Right cardiac atrium (tissue), 5 donors: ENCODE measurements around the gene GPX3. TPM values are rescaled to one million over a fixed set of nuclear protein-coding genes. Genes with fewer than 3 reads are reported as not detected.

Experiments used
- ATAC-seq, 2 donors: fragments of 200-7000 bp; cut with Tn5 transposase; one replicate each; pipeline versions ENCODE4 v1.8.0 to v1.9.1; 2020; ENCODE audit warnings: moderate library complexity in 2 of 2, mild to moderate bottlenecking in 1 of 2
- DNase-seq, 3 donors: peaks; one replicate each; pipeline ENCODE4 v3.0.0-alpha.2; 2020
- H3K27ac ChIP-seq: one replicate; pipeline ENCODE4 v1.5.1; 2013; ENCODE audit warnings: mild to moderate bottlenecking, low read length, control low read depth, moderate library complexity
- H3K27me3 ChIP-seq: one replicate; pipeline ENCODE4 v1.6.1; 2013; ENCODE audit not compliant: control insufficient read depth, insufficient read depth
- H3K4me1 ChIP-seq: one replicate; pipeline ENCODE4 v1.6.1; 2013; ENCODE audit warnings: low read length; ENCODE audit not compliant: control insufficient read depth, insufficient read depth
- H3K4me3 ChIP-seq: one replicate; pipeline ENCODE4 v1.5.1; 2013; ENCODE audit warnings: low read length, control low read depth
- H3K9me3 ChIP-seq: one replicate; pipeline ENCODE4 v1.6.1; 2013; ENCODE audit warnings: low read length; ENCODE audit not compliant: control insufficient read depth
- WGBS: extraction: QIAGEN DNeasy Blood & Tissue Kit; methylation state at CpG from one replicate; pipeline ENCODE4 v1.1.7; 2013; 5-methylcytosine and 5-hydroxymethylcytosine counted together
- intact Hi-C, 4 donors: fragments of 100-400 bp; cut with DNase I; formaldehyde crosslinking; loops; one replicate each; pipeline versions ENCODE4 v1.11.0 to v1.14.0; 2022 to 2023
- polyA plus RNA-seq: library from polyadenylated mRNA; stranded (reverse); fragments of 200-250 nt; gene quantifications from one replicate; pipeline ENCODE4 v1.2.3, GENCODE V29; 2013
- total RNA-seq, 4 donors: library from RNA; stranded (reverse); fragmentation: NEBNext Ultra II Directional; extraction: Animal tissue kit (Norgen Biotek cat#: 25700); gene quantifications; one replicate each; pipeline ENCODE4 v1.2.1, GENCODE V29; 2021
- donor health status: healthy with polysubstance abuse.
- donor health status: DM: no; HTN: yes; CAD: no.
- donor health status: DM: no; HTN: no; CAD: no.
- donor health status: DM: no; HTN: yes; CAD: no; lungs with severe emphysema.
- donor health status: DM: yes; HTN: yes; CAD: no.

Gene GPX3
- total and polyA plus RNA-seq, 5 donors: 1,359 to 2,012 (median 1,476) TPM

DNA sequence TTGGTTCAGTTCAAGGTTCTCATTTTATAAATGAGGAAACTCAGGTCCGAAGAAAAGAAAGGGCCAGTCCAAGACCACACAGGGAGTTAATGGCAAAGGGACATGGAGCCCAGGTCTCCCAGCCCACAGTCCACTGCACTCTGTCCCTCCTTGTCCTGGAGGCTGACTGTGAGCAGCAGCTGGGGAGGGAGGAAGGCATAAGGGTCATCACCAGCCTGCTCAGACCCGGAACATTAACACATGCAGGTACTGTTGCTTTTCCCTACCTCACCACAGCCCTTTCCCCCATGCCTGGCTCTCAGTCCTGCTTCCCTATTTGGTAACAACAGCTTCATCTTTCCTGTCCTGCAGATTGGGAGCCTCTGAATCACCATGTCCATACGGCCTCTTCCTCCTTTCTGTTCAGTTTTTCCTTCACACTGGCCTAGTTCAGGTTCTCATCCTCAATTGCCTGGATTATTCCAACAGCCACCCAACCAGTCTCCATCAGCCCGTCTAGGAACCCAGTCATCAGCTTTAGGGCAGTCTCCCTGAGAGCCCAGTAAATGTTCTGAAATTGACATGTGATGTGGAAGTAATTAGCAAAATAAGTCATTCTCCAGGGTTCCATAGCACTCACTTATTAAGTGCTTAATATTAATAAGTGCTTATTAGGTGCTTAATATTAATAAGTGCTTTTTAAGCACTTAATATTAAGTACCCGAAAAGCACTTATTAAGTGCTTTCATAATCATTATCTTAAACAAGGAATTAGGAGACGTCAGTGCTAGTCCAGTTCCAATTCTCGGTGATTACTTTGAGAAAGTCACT is 4.3 kb downstream of the GPX3 start:
- WGBS: 69% methylated on average over 7 of the region's 7 CpGs
- DNase-seq (peak in 1 of 3 donors; percentile 21), ATAC-seq (no peak)
- peak overlapping the region; percentile 6 for H3K4me3 ChIP-seq
- peaks cover 43% of the 10 kb centered on the region for H3K4me1 ChIP-seq
- H3K27ac ChIP-seq: peak overlapping the region; percentile 93
- intact Hi-C loops: no loop called here
- no peaks in the 10 kb centered on the region for H3K9me3 ChIP-seq
- H3K27me3 ChIP-seq: no peaks in the 10 kb centered on the region

DNA sequence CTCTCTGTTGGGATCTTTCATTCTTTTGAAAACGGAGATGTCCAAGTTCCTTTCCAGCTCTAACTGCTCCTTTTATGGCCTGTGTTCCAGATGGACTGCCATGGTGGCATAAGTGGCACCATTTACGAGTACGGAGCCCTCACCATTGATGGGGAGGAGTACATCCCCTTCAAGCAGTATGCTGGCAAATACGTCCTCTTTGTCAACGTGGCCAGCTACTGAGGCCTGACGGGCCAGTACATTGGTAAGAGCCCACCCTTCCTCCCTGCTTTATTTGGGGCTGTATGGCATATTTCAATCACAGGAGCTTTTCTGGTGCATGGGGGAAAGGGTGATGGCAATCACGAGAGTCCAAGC is 4.8 kb downstream of the GPX3 start:
- no peak for ATAC-seq
- H3K9me3 ChIP-seq: no peaks in the 10 kb centered on the region
- H3K4me1 ChIP-seq: peaks cover 44% of the 10 kb centered on the region
- DNase-seq: no peak
- intact Hi-C loops: no loop called here
- H3K27me3 ChIP-seq: no peaks in the 10 kb centered on the region
- WGBS: 80% methylated on average over 7 of the region's 7 CpGs
- peak overlapping the region; percentile 56 for H3K27ac ChIP-seq
- no peak overlapping the region for H3K4me3 ChIP-seq

DNA sequence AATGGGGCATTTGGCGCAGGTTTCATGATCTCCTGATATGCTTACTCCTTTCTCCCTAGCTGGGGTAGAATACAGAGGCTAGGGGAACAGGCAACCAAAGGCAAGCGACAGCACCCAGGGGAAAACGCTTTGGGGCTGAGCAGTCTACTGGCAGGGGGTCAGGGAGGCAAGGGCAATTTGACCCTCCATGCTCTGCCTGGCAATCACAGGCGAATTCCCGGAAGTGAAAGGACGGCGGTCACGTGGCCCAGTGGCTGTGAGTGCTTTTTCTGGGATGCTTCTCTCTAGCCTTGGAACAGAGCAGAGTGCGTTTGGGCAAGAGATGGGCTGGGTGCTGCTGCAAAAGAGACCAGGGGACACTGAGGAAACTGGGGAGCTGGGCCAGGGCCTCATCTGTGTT is 5.7 kb downstream of the GPX3 start:
- Histone ChIP-seq H3K27me3 (no peaks in the 10 kb centered on the region), H3K4me3 (no peak overlapping the region), H3K9me3 (no peaks in the 10 kb centered on the region), H3K27ac (peak overlapping the region; percentile 65), H3K4me1 (peaks cover 46% of the 10 kb centered on the region)
- ATAC-seq (no peak), DNase-seq (peak in 2 of 3 donors; percentile 72)
- intact Hi-C loops: no loop called here
- 65% methylated on average over 9 of the region's 9 CpGs for WGBS

DNA sequence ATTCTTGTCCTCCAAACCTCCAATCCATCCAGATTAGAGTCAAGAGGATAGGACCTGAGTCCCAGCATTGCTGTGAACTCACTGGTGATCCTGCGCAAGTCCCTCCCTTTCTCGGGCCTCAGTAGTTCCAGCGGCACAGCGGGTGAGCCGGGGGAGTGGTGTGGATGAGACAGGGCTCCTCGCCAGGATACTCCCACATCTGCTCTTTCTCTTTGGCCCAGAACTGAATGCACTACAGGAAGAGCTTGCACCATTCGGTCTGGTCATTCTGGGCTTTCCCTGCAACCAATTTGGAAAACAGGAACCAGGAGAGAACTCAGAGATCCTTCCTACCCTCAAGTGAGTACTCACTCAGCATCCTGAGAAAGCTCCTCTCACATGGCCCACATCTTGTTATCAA is 6.3 kb downstream of the GPX3 start:
- peak in 1 of 2 donors; percentile 3 for ATAC-seq
- Histone ChIP-seq H3K9me3 (no peaks in the 10 kb centered on the region), H3K4me1 (peaks cover 47% of the 10 kb centered on the region), H3K27ac (peak overlapping the region; percentile 65), H3K27me3 (no peaks in the 10 kb centered on the region), H3K4me3 (no peak overlapping the region)
- WGBS: 38% methylated on average over 7 of the region's 7 CpGs
- intact Hi-C loops: no loop called here
- peak; percentile 69 to 85 (median 71) for DNase-seq

DNA sequence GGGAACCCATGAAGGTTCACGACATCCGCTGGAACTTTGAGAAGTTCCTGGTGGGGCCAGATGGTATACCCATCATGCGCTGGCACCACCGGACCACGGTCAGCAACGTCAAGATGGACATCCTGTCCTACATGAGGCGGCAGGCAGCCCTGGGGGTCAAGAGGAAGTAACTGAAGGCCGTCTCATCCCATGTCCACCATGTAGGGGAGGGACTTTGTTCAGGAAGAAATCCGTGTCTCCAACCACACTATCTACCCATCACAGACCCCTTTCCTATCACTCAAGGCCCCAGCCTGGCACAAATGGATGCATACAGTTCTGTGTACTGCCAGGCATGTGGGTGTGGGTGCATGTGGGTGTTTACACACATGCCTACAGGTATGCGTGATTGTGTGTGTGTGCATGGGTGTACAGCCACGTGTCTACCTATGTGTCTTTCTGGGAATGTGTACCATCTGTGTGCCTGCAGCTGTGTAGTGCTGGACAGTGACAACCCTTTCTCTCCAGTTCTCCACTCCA is 7.6 kb downstream of the GPX3 start:
- ATAC-seq (no peak), DNase-seq (peak in 1 of 3 donors; percentile 27)
- H3K27ac ChIP-seq: peak overlapping the region; percentile 19
- peaks cover 47% of the 10 kb centered on the region for H3K4me1 ChIP-seq
- 82% methylated on average over 11 of the region's 11 CpGs for WGBS
- H3K9me3 ChIP-seq: no peaks in the 10 kb centered on the region
- no peaks in the 10 kb centered on the region for H3K27me3 ChIP-seq
- intact Hi-C loops: no loop called here
- no peak overlapping the region for H3K4me3 ChIP-seq

DNA sequence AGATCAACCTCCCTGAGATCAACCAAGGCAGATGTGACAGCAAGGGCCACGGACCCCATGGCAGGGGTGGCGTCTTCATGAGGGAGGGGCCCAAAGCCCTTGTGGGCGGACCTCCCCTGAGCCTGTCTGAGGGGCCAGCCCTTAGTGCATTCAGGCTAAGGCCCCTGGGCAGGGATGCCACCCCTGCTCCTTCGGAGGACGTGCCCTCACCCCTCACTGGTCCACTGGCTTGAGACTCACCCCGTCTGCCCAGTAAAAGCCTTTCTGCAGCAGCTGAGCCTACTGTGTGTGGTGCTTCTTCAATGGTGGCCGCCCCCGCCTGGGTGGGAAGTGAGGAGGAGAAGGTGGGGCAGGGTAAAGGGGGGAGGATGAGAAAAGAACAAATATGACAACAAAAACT is 8.3 kb downstream of the GPX3 start:
- DNase-seq: peak in 1 of 3 donors; percentile 63
- ATAC-seq: peak in 1 of 2 donors; percentile 3
- Histone ChIP-seq H3K27me3 (no peaks in the 10 kb centered on the region), H3K9me3 (no peaks in the 10 kb centered on the region), H3K4me1 (peaks cover 44% of the 10 kb centered on the region), H3K4me3 (no peak overlapping the region), H3K27ac (no peak overlapping the region)
- WGBS: 92% methylated on average over 8 of the region's 8 CpGs
- intact Hi-C loops: no loop called here

DNA sequence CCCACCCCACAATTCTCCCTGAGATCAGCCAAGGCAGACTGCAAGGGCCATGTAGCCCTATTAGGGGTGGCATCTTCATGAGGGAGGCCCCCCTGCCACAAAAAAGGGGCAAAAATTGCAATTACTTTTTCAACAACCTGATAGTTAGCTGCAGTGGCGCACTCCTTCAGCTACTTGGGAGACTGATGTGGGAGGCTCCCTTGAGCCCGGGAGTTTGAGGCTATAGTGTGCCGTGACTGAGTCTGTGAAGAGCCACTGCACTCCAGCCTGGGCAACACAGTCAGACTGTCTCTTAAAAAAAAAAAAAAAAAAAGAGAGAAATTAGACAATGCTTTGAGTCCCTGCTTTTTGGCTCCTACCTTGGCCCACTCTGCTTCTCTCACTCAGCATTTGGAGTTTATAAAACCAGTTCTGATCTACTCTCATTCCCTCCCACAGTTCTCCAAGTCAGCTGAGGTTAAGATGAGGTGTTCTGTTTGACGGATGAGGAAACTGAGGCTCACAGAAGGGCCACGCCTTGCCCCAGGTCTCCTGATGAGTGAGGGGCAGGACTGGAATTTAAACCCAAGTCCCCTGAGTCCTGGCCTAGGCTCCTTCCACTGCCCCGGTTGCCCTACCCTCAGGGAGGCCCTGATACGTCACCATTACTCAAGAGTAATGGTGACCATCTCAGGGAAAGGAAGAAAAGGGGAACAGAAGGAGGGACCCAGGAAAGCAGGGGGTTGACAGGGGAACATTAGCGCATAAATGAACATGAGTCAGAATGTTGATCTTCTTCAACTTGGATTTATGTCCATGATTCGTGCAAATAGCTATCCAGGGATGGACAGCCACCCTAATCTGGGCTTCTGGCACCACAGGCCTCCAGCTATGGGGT is 9.0 kb downstream of the GPX3 start:
- Histone ChIP-seq H3K4me3 (no peak overlapping the region), H3K4me1 (peaks cover 37% of the 10 kb centered on the region), H3K27ac (peak overlapping the region; percentile 26), H3K9me3 (no peaks in the 10 kb centered on the region), H3K27me3 (no peaks in the 10 kb centered on the region)
- intact Hi-C loops: no loop called here
- DNase-seq: peak in 1 of 3 donors; percentile 46
- 92% methylated on average over 9 of the region's 9 CpGs for WGBS
- no peak for ATAC-seq

DNA sequence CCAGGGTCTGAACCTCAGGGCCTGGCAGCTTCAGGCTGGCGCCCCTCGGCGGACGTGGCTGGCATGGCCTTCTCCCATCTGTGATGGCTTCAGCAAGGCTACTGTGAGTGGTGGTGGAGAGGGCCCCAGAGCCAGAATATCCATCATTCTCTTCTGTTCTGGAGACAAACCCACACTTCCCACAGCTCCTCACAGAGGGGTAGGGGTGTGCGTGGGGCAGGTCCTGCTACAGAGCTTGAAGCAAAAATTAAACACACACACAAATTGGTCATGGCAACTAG is 9.6 kb downstream of the GPX3 start:
- peak in 1 of 3 donors; percentile 68 for DNase-seq

DNA sequence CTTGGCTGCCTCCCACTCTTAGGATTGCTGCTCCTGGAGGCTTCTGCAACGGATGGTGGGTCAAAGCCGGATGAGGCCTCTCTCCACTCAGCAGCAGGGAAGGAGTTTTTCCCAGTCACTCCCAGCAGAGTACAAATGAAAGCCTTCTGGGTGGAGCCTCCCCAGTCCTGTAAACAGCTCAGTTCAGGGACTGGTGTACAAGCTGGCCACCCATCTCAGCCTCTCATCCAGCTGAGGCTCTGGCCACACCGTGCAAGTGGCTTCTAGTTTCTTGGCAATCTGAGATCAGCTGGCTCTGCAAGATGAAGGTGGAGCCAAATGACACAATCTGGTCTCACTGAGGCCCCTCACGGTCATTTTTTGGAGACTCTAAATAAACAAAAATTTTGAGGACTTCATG is 10.0 kb downstream of the GPX3 start:
- peak; percentile 79 to 91 (median 84) for DNase-seq
- Histone ChIP-seq H3K9me3 (no peaks in the 10 kb centered on the region), H3K4me3 (no peak overlapping the region), H3K4me1 (peaks cover 31% of the 10 kb centered on the region), H3K27me3 (no peaks in the 10 kb centered on the region), H3K27ac (peak overlapping the region; percentile 26)
- peak; percentile 76 to 92 for ATAC-seq
- 42% methylated on average over 4 of the region's 4 CpGs for WGBS
- intact Hi-C loops: no loop called here

More for the DNA sequence above, 9.6 kb downstream of the GPX3 start:
- Histone ChIP-seq H3K4me3 (no peak overlapping the region), H3K27me3 (no peaks in the 10 kb centered on the region), H3K4me1 (peaks cover 33% of the 10 kb centered on the region), H3K27ac (peak overlapping the region; percentile 26), H3K9me3 (no peaks in the 10 kb centered on the region)
- WGBS: 92% methylated on average over 5 of the region's 5 CpGs
- ATAC-seq: peak; percentile 1 to 7
- intact Hi-C loops: no loop called here

DNA sequence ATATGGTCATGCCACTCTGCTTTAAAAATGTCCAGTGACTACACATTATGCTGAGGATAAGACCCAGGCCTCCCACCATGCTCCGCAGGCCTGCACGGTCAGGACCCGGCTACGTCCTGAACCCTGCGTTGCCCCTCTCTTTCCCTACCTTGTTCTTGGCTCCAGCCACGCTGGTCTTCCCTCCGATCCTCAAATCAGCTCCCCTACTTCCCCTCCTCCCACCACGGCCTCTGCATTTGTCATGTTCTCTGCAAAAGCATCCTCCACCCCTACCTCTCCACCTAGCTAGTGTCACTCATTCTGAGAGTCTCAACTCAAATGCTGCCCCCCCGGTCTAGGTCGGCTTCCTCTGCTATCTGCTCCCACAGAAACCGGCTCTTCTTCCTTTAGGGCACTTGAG is 11.2 kb downstream of the GPX3 start:
- no peaks in the 10 kb centered on the region for H3K9me3 ChIP-seq
- H3K27me3 ChIP-seq: no peaks in the 10 kb centered on the region
- H3K27ac ChIP-seq: no peak overlapping the region
- no peak overlapping the region for H3K4me3 ChIP-seq
- intact Hi-C loops: no loop called here
- ATAC-seq: no peak
- WGBS: 94% methylated on average over 11 of the region's 11 CpGs
- H3K4me1 ChIP-seq: peaks cover 24% of the 10 kb centered on the region
- DNase-seq: no peak
